IPS-11a (cell line): ENCODE data around the gene NR2F1-AS1.
"Not testable (repeated sequence)": the region's sequence is repeated elsewhere in the genome, so short reads cannot be mapped to it uniquely, and the experiment has no call there.

Source experiments
- H3K4me3 ChIP-seq: one replicate; pipeline ENCODE4 v1.5.1; 2013; ENCODE audit warnings: low read depth, low read length, control low read depth

NR2F1-AS1 gene

GRCh38 chr5:93577854-93578812 is 2.9 kb downstream of the NR2F1-AS1 start:
- no peak overlapping the region for H3K4me3 ChIP-seq

GRCh38 chr5:93576994-93577853 is 3.8 kb downstream of the NR2F1-AS1 start:
- H3K4me3 ChIP-seq = no peak overlapping the region

GRCh38 chr5:93575461-93576414 is 5.3 kb downstream of the NR2F1-AS1 start:
- H3K4me3 ChIP-seq = no peak overlapping the region

GRCh38 chr5:93574491-93575305 is 6.3 kb downstream of the NR2F1-AS1 start:
- no peak overlapping the region for H3K4me3 ChIP-seq

- H3K4me3 ChIP-seq = no peak overlapping the region
Observed at GRCh38 chr5:93573354-93574351, 7.4 kb downstream of the NR2F1-AS1 start.

- peak overlapping the region; percentile 10 for H3K4me3 ChIP-seq
Observed at GRCh38 chr5:93572608-93573353, 8.2 kb downstream of the NR2F1-AS1 start.

- no peak overlapping the region for H3K4me3 ChIP-seq
Observed at GRCh38 chr5:93572101-93572607, 8.9 kb downstream of the NR2F1-AS1 start.

- no peak overlapping the region for H3K4me3 ChIP-seq
Observed at GRCh38 chr5:93571114-93571949, 9.7 kb downstream of the NR2F1-AS1 start.

- H3K4me3 ChIP-seq = peak overlapping the region; percentile 38
Observed at GRCh38 chr5:93570294-93571113, 10.5 kb downstream of the NR2F1-AS1 start.

GRCh38 chr5:93569300-93570160 is 11.5 kb downstream of the NR2F1-AS1 start:
- no peak overlapping the region for H3K4me3 ChIP-seq

- H3K4me3 ChIP-seq = no peak overlapping the region
Observed at GRCh38 chr5:93567424-93567823, 13.6 kb downstream of the NR2F1-AS1 start.

GRCh38 chr5:93566091-93566490 is 14.9 kb downstream of the NR2F1-AS1 start:
- no peak overlapping the region for H3K4me3 ChIP-seq

GRCh38 chr5:93557021-93557604 is 23.9 kb downstream of the NR2F1-AS1 start:
- H3K4me3 ChIP-seq = no peak overlapping the region

- H3K4me3 ChIP-seq = not testable (repeated sequence)
Observed at GRCh38 chr5:93549594-93549993, 31.4 kb downstream of the NR2F1-AS1 start.
